ENCODE measurements around the gene PLA2G15. TPM values are rescaled to one million over a fixed set of nuclear protein-coding genes. Genes with fewer than 3 reads are reported as not detected.

The PLA2G15 gene
- total and polyA plus RNA-seq, 2 of the 13 experiments (the other 11 are each of a cell fraction or from before 2014, with no cell fraction given) = 14.4 to 23.7 TPM

DNA sequence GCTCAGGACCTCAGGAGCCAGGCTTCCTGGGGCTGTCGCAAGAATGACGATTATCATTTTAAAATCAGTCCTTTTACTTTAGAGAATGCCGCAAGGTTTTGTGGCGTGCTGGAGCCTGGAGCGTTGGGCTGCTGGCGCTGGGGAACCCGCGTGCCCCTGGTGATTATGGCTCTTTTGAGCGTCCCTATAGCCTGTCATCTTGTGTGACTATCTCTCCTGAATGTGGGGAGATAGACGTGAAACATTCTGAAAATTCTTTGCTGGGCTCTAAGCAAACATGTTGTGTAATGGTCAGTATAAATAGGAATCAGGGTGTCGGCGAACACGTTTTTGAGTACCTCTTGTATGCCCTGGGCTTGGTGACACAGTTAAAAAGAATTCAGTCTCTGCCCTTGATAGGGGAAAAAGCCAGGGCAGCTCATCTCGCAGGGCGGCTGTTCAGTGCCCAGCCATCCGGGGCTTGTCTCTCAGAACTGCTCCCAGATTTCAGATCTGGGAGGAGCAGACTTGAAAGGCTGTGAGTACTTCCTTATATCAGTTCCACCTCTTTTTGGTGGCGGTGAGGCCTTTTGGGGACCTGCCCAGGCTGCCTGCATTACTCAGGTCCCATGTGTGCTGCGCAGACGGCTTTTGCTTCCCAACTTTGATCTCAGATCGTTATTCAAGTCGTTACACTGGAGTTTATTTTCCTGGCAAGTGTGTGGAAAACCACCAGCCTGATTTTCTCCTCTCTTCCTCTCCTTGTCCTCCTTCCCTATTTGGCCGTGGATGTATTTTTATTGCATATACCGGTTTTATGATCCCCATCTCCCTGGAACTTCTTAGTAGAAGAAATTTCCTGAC, 20.1 kb downstream of the PLA2G15 start (continued):
- TF ChIP-seq ZNF615 (CRISPR knock-in tag; IDR thresholded peaks at IDR 0.05; ENCODE audit: borderline replicate concordance) (no peak), NR3C1 (CRISPR knock-in tag; IDR thresholded peaks at IDR 0.05) (no peak), ZFP41 (CRISPR knock-in tag; IDR thresholded peaks at IDR 0.05; ENCODE audit: borderline replicate concordance) (no peak), AGO1 (IDR thresholded peaks at IDR 0.05; ENCODE audit: low read depth, low read length, poor library complexity, severe bottlenecking) (peak; percentile 25), KAT2B (IDR thresholded peaks at IDR 0.05; ENCODE audit: borderline replicate concordance, low read depth, low read length) (no peak), HDAC2 (CRISPR knock-in tag; IDR thresholded peaks at IDR 0.05) (peak; percentile 98), ZNF530 (CRISPR knock-in tag; IDR thresholded peaks at IDR 0.05; ENCODE audit: low read depth) (no peak), KLF12 (CRISPR knock-in tag; IDR thresholded peaks at IDR 0.05; ENCODE audit: borderline replicate concordance) (no peak; the same call in none of the 2 replicates)
- TF ChIP-seq, protein P1, sequence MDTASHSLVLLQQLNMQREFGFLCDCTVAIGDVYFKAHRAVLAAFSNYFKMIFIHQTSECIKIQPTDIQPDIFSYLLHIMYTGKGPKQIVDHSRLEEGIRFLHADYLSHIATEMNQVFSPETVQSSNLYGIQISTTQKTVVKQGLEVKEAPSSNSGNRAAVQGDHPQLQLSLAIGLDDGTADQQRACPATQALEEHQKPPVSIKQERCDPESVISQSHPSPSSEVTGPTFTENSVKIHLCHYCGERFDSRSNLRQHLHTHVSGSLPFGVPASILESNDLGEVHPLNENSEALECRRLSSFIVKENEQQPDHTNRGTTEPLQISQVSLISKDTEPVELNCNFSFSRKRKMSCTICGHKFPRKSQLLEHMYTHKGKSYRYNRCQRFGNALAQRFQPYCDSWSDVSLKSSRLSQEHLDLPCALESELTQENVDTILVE (CRISPR knock-in tag; IDR thresholded peaks at IDR 0.05) = peak; percentile 89; the same call in 1 of the 2 replicates
- TF ChIP-seq, protein P2, sequence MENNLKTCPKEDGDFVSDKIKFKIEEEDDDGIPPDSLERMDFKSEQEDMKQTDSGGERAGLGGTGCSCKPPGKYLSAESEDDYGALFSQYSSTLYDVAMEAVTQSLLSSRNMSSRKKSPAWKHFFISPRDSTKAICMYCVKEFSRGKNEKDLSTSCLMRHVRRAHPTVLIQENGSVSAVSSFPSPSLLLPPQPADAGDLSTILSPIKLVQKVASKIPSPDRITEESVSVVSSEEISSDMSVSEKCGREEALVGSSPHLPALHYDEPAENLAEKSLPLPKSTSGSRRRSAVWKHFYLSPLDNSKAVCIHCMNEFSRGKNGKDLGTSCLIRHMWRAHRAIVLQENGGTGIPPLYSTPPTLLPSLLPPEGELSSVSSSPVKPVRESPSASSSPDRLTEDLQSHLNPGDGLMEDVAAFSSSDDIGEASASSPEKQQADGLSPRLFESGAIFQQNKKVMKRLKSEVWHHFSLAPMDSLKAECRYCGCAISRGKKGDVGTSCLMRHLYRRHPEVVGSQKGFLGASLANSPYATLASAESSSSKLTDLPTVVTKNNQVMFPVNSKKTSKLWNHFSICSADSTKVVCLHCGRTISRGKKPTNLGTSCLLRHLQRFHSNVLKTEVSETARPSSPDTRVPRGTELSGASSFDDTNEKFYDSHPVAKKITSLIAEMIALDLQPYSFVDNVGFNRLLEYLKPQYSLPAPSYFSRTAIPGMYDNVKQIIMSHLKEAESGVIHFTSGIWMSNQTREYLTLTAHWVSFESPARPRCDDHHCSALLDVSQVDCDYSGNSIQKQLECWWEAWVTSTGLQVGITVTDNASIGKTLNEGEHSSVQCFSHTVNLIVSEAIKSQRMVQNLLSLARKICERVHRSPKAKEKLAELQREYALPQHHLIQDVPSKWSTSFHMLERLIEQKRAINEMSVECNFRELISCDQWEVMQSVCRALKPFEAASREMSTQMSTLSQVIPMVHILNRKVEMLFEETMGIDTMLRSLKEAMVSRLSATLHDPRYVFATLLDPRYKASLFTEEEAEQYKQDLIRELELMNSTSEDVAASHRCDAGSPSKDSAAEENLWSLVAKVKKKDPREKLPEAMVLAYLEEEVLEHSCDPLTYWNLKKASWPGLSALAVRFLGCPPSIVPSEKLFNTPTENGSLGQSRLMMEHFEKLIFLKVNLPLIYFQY (CRISPR knock-in tag; IDR thresholded peaks at IDR 0.05; ENCODE audit: borderline replicate concordance) = peak; percentile 77
- TF ChIP-seq, protein P3, sequence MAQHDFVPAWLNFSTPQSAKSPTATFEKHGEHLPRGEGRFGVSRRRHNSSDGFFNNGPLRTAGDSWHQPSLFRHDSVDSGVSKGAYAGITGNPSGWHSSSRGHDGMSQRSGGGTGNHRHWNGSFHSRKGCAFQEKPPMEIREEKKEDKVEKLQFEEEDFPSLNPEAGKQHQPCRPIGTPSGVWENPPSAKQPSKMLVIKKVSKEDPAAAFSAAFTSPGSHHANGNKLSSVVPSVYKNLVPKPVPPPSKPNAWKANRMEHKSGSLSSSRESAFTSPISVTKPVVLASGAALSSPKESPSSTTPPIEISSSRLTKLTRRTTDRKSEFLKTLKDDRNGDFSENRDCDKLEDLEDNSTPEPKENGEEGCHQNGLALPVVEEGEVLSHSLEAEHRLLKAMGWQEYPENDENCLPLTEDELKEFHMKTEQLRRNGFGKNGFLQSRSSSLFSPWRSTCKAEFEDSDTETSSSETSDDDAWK (CRISPR knock-in tag; IDR thresholded peaks at IDR 0.05) = no peak
- TF ChIP-seq, protein P4, sequence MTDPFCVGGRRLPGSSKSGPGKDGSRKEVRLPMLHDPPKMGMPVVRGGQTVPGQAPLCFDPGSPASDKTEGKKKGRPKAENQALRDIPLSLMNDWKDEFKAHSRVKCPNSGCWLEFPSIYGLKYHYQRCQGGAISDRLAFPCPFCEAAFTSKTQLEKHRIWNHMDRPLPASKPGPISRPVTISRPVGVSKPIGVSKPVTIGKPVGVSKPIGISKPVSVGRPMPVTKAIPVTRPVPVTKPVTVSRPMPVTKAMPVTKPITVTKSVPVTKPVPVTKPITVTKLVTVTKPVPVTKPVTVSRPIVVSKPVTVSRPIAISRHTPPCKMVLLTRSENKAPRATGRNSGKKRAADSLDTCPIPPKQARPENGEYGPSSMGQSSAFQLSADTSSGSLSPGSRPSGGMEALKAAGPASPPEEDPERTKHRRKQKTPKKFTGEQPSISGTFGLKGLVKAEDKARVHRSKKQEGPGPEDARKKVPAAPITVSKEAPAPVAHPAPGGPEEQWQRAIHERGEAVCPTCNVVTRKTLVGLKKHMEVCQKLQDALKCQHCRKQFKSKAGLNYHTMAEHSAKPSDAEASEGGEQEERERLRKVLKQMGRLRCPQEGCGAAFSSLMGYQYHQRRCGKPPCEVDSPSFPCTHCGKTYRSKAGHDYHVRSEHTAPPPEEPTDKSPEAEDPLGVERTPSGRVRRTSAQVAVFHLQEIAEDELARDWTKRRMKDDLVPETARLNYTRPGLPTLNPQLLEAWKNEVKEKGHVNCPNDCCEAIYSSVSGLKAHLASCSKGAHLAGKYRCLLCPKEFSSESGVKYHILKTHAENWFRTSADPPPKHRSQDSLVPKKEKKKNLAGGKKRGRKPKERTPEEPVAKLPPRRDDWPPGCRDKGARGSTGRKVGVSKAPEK (CRISPR knock-in tag; IDR thresholded peaks at IDR 0.05; ENCODE audit: borderline replicate concordance) = no peak; the same call in 1 of the 2 replicates
- TF ChIP-seq, protein P5, sequence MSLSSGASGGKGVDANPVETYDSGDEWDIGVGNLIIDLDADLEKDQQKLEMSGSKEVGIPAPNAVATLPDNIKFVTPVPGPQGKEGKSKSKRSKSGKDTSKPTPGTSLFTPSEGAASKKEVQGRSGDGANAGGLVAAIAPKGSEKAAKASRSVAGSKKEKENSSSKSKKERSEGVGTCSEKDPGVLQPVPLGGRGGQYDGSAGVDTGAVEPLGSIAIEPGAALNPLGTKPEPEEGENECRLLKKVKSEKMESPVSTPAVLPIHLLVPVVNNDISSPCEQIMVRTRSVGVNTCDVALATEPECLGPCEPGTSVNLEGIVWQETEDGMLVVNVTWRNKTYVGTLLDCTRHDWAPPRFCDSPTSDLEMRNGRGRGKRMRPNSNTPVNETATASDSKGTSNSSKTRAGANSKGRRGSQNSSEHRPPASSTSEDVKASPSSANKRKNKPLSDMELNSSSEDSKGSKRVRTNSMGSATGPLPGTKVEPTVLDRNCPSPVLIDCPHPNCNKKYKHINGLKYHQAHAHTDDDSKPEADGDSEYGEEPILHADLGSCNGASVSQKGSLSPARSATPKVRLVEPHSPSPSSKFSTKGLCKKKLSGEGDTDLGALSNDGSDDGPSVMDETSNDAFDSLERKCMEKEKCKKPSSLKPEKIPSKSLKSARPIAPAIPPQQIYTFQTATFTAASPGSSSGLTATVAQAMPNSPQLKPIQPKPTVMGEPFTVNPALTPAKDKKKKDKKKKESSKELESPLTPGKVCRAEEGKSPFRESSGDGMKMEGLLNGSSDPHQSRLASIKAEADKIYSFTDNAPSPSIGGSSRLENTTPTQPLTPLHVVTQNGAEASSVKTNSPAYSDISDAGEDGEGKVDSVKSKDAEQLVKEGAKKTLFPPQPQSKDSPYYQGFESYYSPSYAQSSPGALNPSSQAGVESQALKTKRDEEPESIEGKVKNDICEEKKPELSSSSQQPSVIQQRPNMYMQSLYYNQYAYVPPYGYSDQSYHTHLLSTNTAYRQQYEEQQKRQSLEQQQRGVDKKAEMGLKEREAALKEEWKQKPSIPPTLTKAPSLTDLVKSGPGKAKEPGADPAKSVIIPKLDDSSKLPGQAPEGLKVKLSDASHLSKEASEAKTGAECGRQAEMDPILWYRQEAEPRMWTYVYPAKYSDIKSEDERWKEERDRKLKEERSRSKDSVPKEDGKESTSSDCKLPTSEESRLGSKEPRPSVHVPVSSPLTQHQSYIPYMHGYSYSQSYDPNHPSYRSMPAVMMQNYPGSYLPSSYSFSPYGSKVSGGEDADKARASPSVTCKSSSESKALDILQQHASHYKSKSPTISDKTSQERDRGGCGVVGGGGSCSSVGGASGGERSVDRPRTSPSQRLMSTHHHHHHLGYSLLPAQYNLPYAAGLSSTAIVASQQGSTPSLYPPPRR (CRISPR knock-in tag; IDR thresholded peaks at IDR 0.05; ENCODE audit: borderline replicate concordance) = peak; percentile 84; the same call in 1 of the 2 replicates

Data from HepG2 (cell line).